Caco-2 (cell line): ENCODE measurements around the gene GTF2H2C_2.
"Not testable (repeated sequence)": the region's sequence is repeated elsewhere in the genome, so short reads cannot be mapped to it uniquely, and the experiment has no call there.

Experiments used
- BruUV-seq: library from RNA; stranded (reverse); fragments of 400-500 nt; replicated peaks from 2 replicates; lab custom pipeline; 2021; lab: Mats Ljungman, UMichigan
- CTCF ChIA-PET: fragments of 300-600 bp; sonication (Branson Sonifier 250); formaldehyde crosslinking; loops from one replicate; lab custom pipeline; 2022; ENCODE audit warnings: antibody characterized with exemption; lab: Charles Lee
- POLR2A ChIA-PET: fragments of 300-600 bp; sonication (Branson Sonifier 250); formaldehyde crosslinking; loops from one replicate; lab custom pipeline; 2022; ENCODE audit warnings: antibody characterized with exemption; lab: Charles Lee
- DNase-seq, 2 experiments: peaks; one replicate each; pipeline versions ENCODE4 v3.0.0 to v3.0.0-alpha.2; 2020 to 2022
- H3K27me3 ChIP-seq: replicated peaks from 2 replicates; pipeline ENCODE4 v1.6.0; 2011; ENCODE audit warnings: low read length; ENCODE audit not compliant: control insufficient read depth, insufficient read depth
- H3K36me3 ChIP-seq: 2 replicates; pipeline ENCODE4 v1.5.1; 2011; ENCODE audit warnings: low read length; ENCODE audit not compliant: control insufficient read depth, insufficient read depth
- H3K4me1 ChIP-seq: fragments of 250-450 bp; sonication (Bioruptor Pico); 2 replicates; pipeline ENCODE4 v1.5.1; 2020; ENCODE audit warnings: mild to moderate bottlenecking
- H3K4me3 ChIP-seq: 2 replicates; pipeline ENCODE4 v1.5.1; 2011; ENCODE audit warnings: low read depth, mild to moderate bottlenecking, control low read depth, low read length
- H3K9me3 ChIP-seq: fragments of 250-450 bp; sonication (Bioruptor Pico); 2 replicates; pipeline ENCODE4 v1.5.1; 2020; ENCODE audit warnings: mild to moderate bottlenecking, moderate library complexity
- H3K27ac Mint-ChIP-seq: one replicate; pipeline ENCODE4 v1.8.0; 2022; ENCODE audit warnings: mixed read lengths; ENCODE audit not compliant: unreplicated experiment
- H3K27me3 Mint-ChIP-seq: one replicate; pipeline ENCODE4 v1.8.0; 2022; ENCODE audit warnings: mixed read lengths; ENCODE audit not compliant: insufficient read depth, unreplicated experiment
- H3K36me3 Mint-ChIP-seq: one replicate; pipeline ENCODE4 v1.8.0; 2022; ENCODE audit warnings: mild to moderate bottlenecking, mixed read lengths; ENCODE audit not compliant: insufficient read depth, unreplicated experiment
- H3K4me1 Mint-ChIP-seq: one replicate; pipeline ENCODE4 v1.8.0; 2022; ENCODE audit warnings: low read depth, mixed read lengths; ENCODE audit not compliant: unreplicated experiment
- H3K4me3 Mint-ChIP-seq: one replicate; pipeline ENCODE4 v1.8.0; 2022; ENCODE audit warnings: mild to moderate bottlenecking, moderate library complexity, mixed read lengths; ENCODE audit not compliant: unreplicated experiment
- H3K9me3 Mint-ChIP-seq: one replicate; pipeline ENCODE4 v1.8.0; 2022; ENCODE audit warnings: mixed read lengths; ENCODE audit not compliant: unreplicated experiment
- CTCF ChIP-seq, 2 experiments: fragments of 200-600 bp in 1 of 2; IDR thresholded peaks; 1 replicate in 1 of 2; 2 replicates in 1 of 2; pipeline versions ENCODE4 v1.5.1 to v1.8.0; 2011 to 2022; ENCODE audit warnings: antibody characterized with exemption in 1 of 2, control low read depth in 1 of 2, inconsistent platforms in 1 of 2, low read depth in 1 of 2, low read length in 1 of 2, mild to moderate bottlenecking in 1 of 2, moderate library complexity in 1 of 2; ENCODE audit not compliant: insufficient read depth in 1 of 2, severe bottlenecking in 1 of 2, unreplicated experiment in 1 of 2
- intact Hi-C: fragments of 100-400 bp; cut with micrococcal nuclease; formaldehyde crosslinking; loops from one replicate; pipeline ENCODE4 v1.10.0; 2022; ENCODE audit not compliant: unreplicated experiment

The GTF2H2C_2 gene

GRCh38 chr5:70415117-70415516 lies at the start of gene GTF2H2C_2:
Gene GTF2H2C_2, plus strand, starts transcription at chr5:70415368.
- H3K27me3 Mint-ChIP-seq, intact Hi-C loops, H3K27ac Mint-ChIP-seq, CTCF ChIA-PET, H3K36me3 ChIP-seq, H3K36me3 Mint-ChIP-seq, H3K9me3 ChIP-seq, POLR2A ChIA-PET, H3K9me3 Mint-ChIP-seq, BruUV-seq, H3K27me3 ChIP-seq, DNase-seq, H3K4me3 Mint-ChIP-seq, H3K4me3 ChIP-seq, H3K4me1 Mint-ChIP-seq, H3K4me1 ChIP-seq: not testable (repeated sequence)

GRCh38 chr5:70400984-70401686 lies 14.0 kb upstream of the GTF2H2C_2 start:
- TF ChIP-seq CTCF (IDR thresholded peaks at IDR 0.05; ENCODE audit: insufficient read depth in 1 of 2, low read depth in 1 of 2, low read length in 1 of 2, severe bottlenecking in 1 of 2, unreplicated experiment in 1 of 2): peak in 1 of 2 experiments; percentile 9
- H3K27me3 Mint-ChIP-seq, H3K4me1 ChIP-seq, H3K9me3 Mint-ChIP-seq, POLR2A ChIA-PET, H3K36me3 ChIP-seq, H3K27ac Mint-ChIP-seq, BruUV-seq, CTCF ChIA-PET, H3K27me3 ChIP-seq, H3K4me1 Mint-ChIP-seq, H3K9me3 ChIP-seq, H3K36me3 Mint-ChIP-seq, intact Hi-C loops: not testable (repeated sequence)
- H3K4me3 ChIP-seq: peak overlapping the region; percentile 48
- H3K4me3 Mint-ChIP-seq: peak overlapping the region; percentile 61
- DNase-seq: peak; percentile 91

DNA sequence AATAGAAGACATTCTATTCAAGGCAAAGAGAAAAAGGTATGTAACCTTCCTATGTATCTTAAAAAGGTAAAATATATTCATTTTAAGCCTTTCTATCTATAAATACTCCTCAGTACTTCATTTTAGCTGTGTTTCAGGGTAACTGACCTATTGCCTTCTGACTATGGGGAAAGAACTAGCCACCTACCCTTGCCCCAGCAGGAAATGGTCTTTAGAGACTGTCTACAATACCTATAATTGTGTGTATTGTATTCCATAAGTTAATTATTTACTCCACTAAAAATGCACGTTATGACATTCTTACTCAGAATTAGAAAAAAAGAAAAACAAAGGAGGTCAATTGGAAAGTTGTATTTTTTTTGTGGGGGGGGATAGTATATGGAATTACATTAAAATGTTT lies 6.2 kb downstream of the GTF2H2C_2 start:
- H3K27ac Mint-ChIP-seq, H3K9me3 Mint-ChIP-seq, H3K9me3 ChIP-seq, DNase-seq, H3K36me3 ChIP-seq, H3K4me1 ChIP-seq, H3K4me3 ChIP-seq, POLR2A ChIA-PET, H3K4me3 Mint-ChIP-seq, BruUV-seq, CTCF ChIA-PET, H3K4me1 Mint-ChIP-seq, H3K36me3 Mint-ChIP-seq, intact Hi-C loops, H3K27me3 ChIP-seq, H3K27me3 Mint-ChIP-seq: not testable (repeated sequence)

DNA sequence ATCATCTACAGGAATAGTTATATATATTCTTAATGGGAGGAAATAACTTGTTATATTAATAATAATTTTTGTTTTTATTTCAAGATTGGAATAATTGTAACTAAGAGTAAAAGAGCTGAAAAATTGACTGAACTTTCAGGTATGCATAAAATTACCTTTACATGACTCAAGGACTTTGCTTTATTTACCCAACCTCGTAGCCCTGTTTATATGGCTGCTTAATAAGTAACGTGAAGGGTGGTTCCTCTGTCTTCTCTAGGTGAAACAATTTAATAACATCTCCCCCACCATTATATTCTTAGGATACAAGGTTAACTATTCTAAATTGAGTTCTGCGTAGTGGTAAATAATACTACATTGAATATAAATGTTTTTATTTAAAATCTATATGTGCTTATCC lies 8.0 kb downstream of the GTF2H2C_2 start:
- H3K27ac Mint-ChIP-seq, H3K27me3 Mint-ChIP-seq, H3K36me3 ChIP-seq, BruUV-seq, H3K4me1 ChIP-seq, POLR2A ChIA-PET, CTCF ChIA-PET, intact Hi-C loops, H3K9me3 ChIP-seq, H3K4me3 Mint-ChIP-seq, H3K4me1 Mint-ChIP-seq, H3K36me3 Mint-ChIP-seq, H3K27me3 ChIP-seq, H3K9me3 Mint-ChIP-seq, DNase-seq, H3K4me3 ChIP-seq: not testable (repeated sequence)

DNA sequence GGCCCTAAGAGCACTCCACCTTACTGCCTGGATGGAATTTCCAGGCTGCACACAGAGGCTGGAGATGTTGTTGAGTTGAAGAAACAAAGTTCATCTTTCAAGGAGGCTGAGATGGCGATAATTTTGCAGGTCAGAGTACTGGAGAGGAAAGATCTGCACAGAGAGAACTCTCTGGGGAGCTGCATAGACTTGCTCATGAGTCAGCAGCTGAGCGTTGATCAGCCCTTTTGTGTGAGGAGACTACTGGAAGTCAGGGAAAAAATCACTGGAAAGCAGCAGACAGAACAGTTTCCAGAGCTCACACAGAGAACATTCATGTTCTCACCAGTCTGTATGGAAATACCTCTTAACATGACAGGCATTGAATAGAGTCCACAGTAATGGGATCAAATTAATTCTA lies 23.4 kb downstream of the GTF2H2C_2 start:
- H3K4me1 Mint-ChIP-seq, H3K9me3 Mint-ChIP-seq, intact Hi-C loops, H3K9me3 ChIP-seq, H3K36me3 Mint-ChIP-seq, BruUV-seq, H3K4me3 ChIP-seq, H3K27ac Mint-ChIP-seq, H3K4me3 Mint-ChIP-seq, H3K27me3 Mint-ChIP-seq, POLR2A ChIA-PET, DNase-seq, H3K36me3 ChIP-seq, H3K4me1 ChIP-seq, H3K27me3 ChIP-seq, CTCF ChIA-PET: not testable (repeated sequence)

DNA sequence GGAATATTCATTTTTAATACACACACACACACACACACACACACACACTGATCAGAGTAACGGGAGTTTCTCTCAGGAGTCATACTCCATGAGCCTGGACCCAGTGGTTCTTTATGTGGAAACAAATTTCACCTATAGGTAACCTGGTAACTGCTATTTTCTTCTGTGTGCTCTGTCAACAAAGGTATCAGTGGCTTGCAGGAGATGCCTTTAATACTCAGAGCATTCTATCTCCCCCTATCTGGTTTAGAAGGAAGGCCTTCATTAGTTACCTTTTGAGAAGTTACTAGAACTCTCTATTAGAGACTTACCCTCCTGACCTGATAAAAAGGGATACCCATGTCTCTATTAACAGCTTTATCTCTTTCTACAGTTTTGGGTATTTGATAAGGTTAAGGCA lies 34.4 kb downstream of the GTF2H2C_2 start:
- POLR2A ChIA-PET, H3K36me3 ChIP-seq, H3K36me3 Mint-ChIP-seq, H3K27me3 Mint-ChIP-seq, H3K9me3 ChIP-seq, H3K4me1 ChIP-seq, H3K27me3 ChIP-seq, CTCF ChIA-PET, intact Hi-C loops, H3K4me1 Mint-ChIP-seq, H3K9me3 Mint-ChIP-seq, BruUV-seq, H3K27ac Mint-ChIP-seq, DNase-seq, H3K4me3 Mint-ChIP-seq, H3K4me3 ChIP-seq: not testable (repeated sequence)
